ENCODE measurements around the gene ZFP3.

DNA sequence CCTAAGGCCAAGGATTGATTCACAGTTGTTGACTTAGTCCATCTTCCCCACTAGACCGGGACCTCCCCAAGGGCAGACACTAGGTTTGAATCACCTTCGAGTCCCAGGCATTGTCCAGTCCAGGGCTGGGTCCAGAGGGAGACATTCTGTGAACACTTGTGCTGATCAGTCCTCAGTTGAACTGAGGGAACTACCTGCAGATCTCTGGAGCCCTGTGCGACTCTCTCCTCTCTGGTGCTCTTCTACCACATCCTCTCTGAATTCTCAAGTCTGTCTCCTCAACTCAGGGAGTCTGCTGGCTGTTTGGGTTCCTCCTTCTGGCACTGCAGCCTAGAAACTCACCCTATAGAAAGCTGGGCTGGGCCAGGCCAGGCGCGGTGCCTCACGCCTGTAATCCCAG is 22.6 kb downstream of the ZFP3 start:
- no peak for TF ChIP-seq EZH2 (IDR thresholded peaks at IDR 0.05; ENCODE audit: borderline replicate concordance, low read length)
- TF ChIP-seq, protein P1, sequence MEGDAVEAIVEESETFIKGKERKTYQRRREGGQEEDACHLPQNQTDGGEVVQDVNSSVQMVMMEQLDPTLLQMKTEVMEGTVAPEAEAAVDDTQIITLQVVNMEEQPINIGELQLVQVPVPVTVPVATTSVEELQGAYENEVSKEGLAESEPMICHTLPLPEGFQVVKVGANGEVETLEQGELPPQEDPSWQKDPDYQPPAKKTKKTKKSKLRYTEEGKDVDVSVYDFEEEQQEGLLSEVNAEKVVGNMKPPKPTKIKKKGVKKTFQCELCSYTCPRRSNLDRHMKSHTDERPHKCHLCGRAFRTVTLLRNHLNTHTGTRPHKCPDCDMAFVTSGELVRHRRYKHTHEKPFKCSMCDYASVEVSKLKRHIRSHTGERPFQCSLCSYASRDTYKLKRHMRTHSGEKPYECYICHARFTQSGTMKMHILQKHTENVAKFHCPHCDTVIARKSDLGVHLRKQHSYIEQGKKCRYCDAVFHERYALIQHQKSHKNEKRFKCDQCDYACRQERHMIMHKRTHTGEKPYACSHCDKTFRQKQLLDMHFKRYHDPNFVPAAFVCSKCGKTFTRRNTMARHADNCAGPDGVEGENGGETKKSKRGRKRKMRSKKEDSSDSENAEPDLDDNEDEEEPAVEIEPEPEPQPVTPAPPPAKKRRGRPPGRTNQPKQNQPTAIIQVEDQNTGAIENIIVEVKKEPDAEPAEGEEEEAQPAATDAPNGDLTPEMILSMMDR (conservative IDR thresholded peaks at IDR 0.05 in 1 of 2, IDR thresholded peaks at IDR 0.05 in 1 of 2; ENCODE audit: extremely low read depth in 1 of 2, insufficient read depth in 1 of 2, low read depth in 1 of 2, low read length in 2 of 2), result no peak

Measured in mammary epithelial cell (primary cell).